Measurements from ENCODE around the gene UBR4. TPM values are rescaled to one million over a fixed set of nuclear protein-coding genes. Genes with fewer than 3 reads are reported as not detected.

The UBR4 gene
- total and polyA plus RNA-seq, 10 of the 15 experiments (the other 5 are each of a cell fraction or from before 2014, with no cell fraction given): 34.2 to 124 (median 56.2) TPM

- TF ChIP-seq PBX3 (IDR thresholded peaks at IDR 0.05; ENCODE audit: insufficient replicate concordance, low read depth, low read length) (no peak), POLR2AphosphoS2 (IDR thresholded peaks at IDR 0.05; ENCODE audit: low read depth, low read length) (no peak), IRF5 (IDR thresholded peaks at IDR 0.05; ENCODE audit: borderline replicate concordance) (no peak), ATF3 (IDR thresholded peaks at IDR 0.05; ENCODE audit: borderline replicate concordance, extremely low read depth, low read depth, low read length) (no peak), ELK1 (IDR thresholded peaks at IDR 0.05; ENCODE audit: low read depth, low read length) (no peak), USF1 (IDR thresholded peaks at IDR 0.05; ENCODE audit: borderline replicate concordance, extremely low read length, insufficient read depth, low read depth, low read length) (no peak), TCF12 (IDR thresholded peaks at IDR 0.05; ENCODE audit: low read depth, low read length) (no peak), CBX5 (IDR thresholded peaks at IDR 0.05; ENCODE audit: low read depth) (no peak), NFYA (IDR thresholded peaks at IDR 0.05; ENCODE audit: borderline replicate concordance, low read depth, low read length) (no peak)
Measured at GRCh38 chr1:19187852-19188251, 22.2 kb downstream of the UBR4 start (continued).

Measured in GM12878 (cell line).